ENCODE measurements around the gene TFF1. TPM values are rescaled to one million over a fixed set of nuclear protein-coding genes. Genes with fewer than 3 reads are reported as not detected.

The TFF1 gene
- total RNA-seq, 1 donor from 2014 or later: not detected

DNA sequence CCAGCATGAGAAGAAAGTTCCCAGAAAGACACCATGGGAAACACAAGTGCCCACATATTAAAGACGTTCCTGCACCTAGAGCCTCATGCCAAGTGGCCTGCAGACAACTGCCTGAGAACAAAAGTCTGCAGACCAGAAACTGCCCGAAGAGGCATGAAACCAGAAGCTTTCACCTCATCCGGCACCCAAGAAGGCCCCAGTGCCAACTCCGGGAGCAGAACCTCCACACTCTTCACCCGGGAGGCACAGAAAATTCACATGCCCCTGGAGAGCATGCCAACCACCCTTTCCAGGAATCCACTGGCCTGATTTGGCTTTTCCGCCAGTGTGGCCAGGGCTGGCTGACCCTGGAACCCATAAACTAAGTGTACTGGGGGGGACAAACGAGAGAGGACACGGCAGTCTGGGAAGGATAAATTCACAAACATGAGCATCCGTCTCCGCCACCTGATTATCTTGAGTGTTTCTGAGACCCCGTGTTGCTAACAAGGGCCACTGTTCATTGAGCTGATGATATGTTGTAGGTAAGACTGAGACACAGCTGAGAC is 22.3 kb downstream of the TFF1 start:
- no peak for DNase-seq (ENCODE audit: low read depth)

GRCh38 chr21:42343556-42343955 is 22.8 kb downstream of the TFF1 start:
- no peak for DNase-seq (ENCODE audit: low read depth)

GRCh38 chr21:42343101-42343500 is 23.2 kb downstream of the TFF1 start:
- no peak for DNase-seq (ENCODE audit: low read depth)

- DNase-seq (ENCODE audit: low read depth): no peak
Measured at GRCh38 chr21:42341776-42342542, 24.4 kb downstream of the TFF1 start.

DNA sequence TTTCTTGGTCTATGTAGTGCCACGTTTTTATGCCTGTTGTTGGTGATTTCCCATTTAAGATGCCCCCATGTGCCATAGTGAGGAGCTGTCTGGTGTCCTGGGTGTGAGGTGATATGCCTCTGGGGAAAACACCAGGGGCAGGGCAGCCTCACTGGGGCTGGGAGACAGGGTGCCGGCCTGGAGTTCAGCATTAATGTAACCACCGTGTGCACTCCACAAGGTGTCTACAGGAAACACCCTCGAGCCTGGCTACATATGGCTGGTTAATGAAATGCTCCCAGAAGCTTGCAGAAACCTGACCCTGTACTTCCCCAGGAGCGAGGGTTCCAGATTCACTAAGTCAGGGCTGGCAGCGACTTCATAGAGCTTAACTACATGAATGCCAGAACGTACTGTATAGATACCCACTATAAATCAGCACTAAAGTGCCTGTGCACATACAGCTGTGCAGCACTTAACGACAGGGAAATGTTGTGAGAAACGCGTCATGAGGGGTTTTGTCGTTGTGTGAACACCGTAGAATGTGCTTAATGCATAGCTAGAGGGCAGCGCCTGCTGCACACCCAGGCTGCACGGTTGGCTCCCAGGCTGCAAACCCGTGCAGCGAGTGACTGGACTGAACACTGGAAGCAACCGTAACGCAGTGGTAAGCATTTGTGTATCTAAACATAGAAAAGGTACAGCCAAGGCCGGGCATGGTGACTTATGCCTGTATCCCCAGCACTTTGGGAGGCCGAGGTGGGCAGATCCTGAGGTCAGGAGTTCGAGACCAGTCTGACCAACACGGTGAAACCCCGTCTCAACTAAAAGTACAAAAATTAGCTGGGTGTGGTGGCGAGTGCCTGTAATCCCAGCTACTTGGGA is 25.9 kb downstream of the TFF1 start:
- no peak for DNase-seq (ENCODE audit: low read depth)

DNA sequence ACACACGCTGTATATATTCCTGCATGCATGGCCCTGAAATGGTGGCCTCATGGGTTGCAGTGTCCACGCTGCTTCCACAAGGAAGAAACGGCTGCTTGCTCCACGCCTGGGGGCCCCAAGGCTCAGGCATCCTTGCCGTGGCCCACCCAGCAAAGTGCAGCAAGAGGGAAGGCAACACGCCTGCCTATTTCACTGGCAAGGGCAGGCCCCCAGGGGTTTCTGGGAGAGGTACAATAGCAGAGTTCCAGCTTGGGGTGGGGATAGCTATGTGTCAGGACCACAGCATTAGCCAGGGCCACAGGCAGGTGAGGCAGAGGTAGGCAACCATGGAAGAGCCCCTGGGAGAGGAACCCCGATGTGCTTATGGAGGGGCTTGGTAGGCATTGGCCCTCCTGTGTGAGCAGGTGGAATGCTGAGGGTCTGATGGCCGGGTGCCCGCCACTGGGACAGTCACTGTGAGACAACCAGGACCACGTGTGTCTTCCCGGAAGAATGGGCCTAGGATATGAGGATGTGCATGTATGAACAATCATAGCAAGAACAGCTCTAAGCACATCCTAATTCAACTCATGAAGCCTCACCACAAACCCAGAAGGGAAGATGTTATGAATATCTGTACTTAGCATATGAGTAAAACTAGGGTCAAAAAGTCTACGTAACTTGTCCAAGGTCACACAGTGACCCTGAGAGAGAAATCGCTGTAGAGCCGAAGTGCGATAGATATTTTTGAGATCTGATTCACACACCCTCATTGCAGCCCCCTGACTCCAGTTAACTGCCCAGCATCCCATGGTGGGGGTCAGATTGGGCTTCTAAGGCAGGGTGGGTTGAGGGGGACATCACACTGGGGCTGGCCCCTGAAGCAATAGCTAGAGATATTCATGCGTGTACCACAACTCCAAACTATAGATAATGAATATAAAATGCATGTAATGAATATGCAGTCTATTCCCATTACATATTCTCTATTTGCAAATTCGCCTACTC is 27.3 kb downstream of the TFF1 start:
- no peak for DNase-seq (ENCODE audit: low read depth)

- DNase-seq (ENCODE audit: low read depth): peak; percentile 94
Measured at GRCh38 chr21:42337830-42338728, 28.3 kb downstream of the TFF1 start.

GRCh38 chr21:42337276-42337675 is 29.1 kb downstream of the TFF1 start:
- no peak for DNase-seq (ENCODE audit: low read depth)

- DNase-seq (ENCODE audit: low read depth): peak; percentile 44
Measured at GRCh38 chr21:42336054-42336453, 30.3 kb downstream of the TFF1 start.

- DNase-seq (ENCODE audit: low read depth): no peak
Measured at GRCh38 chr21:42332557-42333317, 33.6 kb downstream of the TFF1 start.

GRCh38 chr21:42331660-42332059 is 34.7 kb downstream of the TFF1 start:
- no peak for DNase-seq (ENCODE audit: low read depth)

DNA sequence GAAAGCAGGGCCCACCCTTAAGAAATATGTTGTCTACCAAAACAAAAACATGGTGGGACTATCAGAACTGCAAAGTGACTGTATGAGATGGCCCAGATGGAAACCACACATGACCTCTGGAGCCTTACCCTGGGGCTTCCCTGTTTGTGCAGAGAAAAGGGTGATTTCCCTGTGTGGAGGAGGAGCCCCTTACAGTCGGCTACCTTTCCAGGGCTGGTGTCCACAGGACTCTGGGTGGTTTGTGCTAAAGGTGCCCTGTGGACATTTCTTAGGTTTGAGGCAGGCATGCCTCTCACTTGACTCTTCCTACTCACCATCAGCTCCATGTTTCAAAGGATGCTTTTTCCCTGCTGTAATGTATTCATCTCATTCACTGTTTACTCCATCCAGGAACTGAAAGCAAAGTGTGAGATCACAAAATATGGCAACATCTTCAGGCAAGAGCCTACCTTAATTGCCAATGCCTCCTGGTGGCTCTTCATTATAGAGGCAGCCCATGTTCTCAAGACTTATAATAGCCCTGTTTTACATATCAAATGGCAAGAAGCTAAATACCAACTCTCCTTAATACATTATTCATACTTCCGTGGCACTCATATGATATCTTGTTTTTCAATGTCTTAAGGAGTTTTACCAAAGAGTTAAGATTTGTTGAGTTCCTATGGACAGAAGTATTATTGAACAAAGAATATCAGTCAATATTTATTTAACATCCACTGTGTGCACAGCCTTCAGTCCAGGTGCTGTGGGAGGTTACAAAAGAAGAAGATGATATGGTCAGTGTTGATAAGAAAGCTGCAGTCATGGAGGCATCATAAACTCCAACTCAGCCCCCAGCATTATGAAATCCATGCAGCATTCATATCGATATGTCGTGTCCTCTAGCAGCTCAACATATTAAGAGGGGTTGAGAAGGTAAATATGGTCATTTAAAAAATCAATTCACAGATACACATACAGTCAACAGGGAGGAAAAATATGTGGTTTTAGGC is 35.7 kb downstream of the TFF1 start:
- DNase-seq (ENCODE audit: low read depth): no peak

GRCh38 chr21:42324896-42325295 is 41.4 kb downstream of the TFF1 start:
- no peak for DNase-seq (ENCODE audit: low read depth)

- no peak for DNase-seq (ENCODE audit: low read depth)
Measured at GRCh38 chr21:42321845-42322244, 44.5 kb downstream of the TFF1 start.

GRCh38 chr21:42321231-42321630 is 45.1 kb downstream of the TFF1 start:
- DNase-seq (ENCODE audit: low read depth): no peak

- DNase-seq (ENCODE audit: low read depth): no peak
Measured at GRCh38 chr21:42320791-42321190, 45.5 kb downstream of the TFF1 start.

DNA sequence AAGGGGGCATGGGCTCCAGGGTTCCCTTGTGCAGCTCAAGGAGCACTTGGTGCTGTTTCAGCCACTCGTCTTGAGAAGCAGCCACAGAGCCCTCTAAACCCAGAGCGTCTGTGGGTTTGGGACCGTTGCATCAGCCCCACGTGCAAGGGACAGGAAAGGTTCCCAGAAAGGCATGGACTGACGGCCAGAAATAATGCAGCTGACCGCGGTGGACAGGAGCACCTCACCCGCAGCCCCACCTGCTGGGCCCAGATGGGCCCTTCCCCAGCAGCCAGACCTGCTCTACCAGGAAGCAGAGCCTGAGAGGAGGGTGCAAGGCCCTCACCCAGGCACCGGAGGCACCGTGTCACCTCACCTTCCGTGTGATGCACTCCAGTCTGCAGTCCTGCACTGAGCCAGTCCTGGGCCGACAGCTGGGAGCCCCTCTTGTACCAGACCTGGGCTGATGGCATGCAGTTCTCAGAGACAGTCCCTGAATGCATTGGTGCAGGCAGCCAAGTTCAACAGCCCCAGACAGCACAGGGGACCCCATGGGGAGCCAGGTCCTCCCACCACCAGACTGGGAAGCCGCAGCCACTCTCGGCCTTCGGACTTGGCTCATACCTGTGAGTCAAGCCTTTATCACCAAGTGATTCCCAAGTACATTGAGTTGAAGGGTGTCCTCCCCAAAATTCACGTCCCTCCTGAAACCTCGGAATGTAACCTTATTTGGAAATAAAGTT is 46.3 kb downstream of the TFF1 start:
- no peak for DNase-seq (ENCODE audit: low read depth)

GRCh38 chr21:42319376-42319775 is 47.0 kb downstream of the TFF1 start:
- DNase-seq (ENCODE audit: low read depth): no peak

Measured in renal cortical epithelial cell (primary cell).